Fibroblast of lung (primary cell): ENCODE measurements around the gene RCOR1. TPM values are rescaled to one million over a fixed set of nuclear protein-coding genes. Genes with fewer than 3 reads are reported as not detected.

Experiments
- DNase-seq, 2 donors: peaks; one replicate each; pipeline versions ENCODE4 v3.0.0 to v3.0.0-alpha.2; 2010; ENCODE audit warnings: low read depth in 2 of 2
- H2AFZ ChIP-seq: 2 replicates; pipeline ENCODE4 v1.5.1; 2012; ENCODE audit warnings: low read length, control low read depth, inconsistent platforms
- H3K27ac ChIP-seq: 2 replicates; pipeline ENCODE4 v1.5.1; 2011; ENCODE audit warnings: low read length, control low read depth; ENCODE audit not compliant: insufficient read depth
- H3K27me3 ChIP-seq: 2 replicates; pipeline ENCODE4 v1.5.1; 2011; ENCODE audit warnings: mild to moderate bottlenecking, low read length; ENCODE audit not compliant: control insufficient read depth, insufficient read depth
- H3K36me3 ChIP-seq: 2 replicates; pipeline ENCODE4 v1.5.1; 2011; ENCODE audit warnings: low read length; ENCODE audit not compliant: control insufficient read depth, insufficient read depth
- H3K4me1 ChIP-seq: 2 replicates; pipeline ENCODE4 v1.5.1; 2011; ENCODE audit warnings: low read length; ENCODE audit not compliant: control insufficient read depth, insufficient read depth; ENCODE audit errors: extremely low read depth
- H3K4me2 ChIP-seq: 2 replicates; pipeline ENCODE4 v1.5.1; 2011; ENCODE audit warnings: low read length, control low read depth; ENCODE audit not compliant: insufficient read depth; ENCODE audit errors: extremely low read depth
- H3K4me3 ChIP-seq, 4 experiments: fragments of 200-600 bp in 1 of 4; sonication (generic) in 1 of 4; replicated peaks in 1 of 4; 2 replicates each; pipeline ENCODE4 v1.5.1; 2011 to 2016; ENCODE audit warnings: low read length in 4 of 4, low read depth in 3 of 4, mild to moderate bottlenecking in 3 of 4, control low read depth in 2 of 4, inconsistent platforms in 1 of 4, mixed read lengths in 1 of 4; ENCODE audit not compliant: insufficient read depth in 1 of 4; ENCODE audit errors: control extremely low read depth in 1 of 4
- H3K79me2 ChIP-seq: 2 replicates; pipeline ENCODE4 v1.5.1; 2012; ENCODE audit warnings: mild to moderate bottlenecking, low read length, inconsistent platforms; ENCODE audit not compliant: control insufficient read depth, insufficient read depth
- H3K9ac ChIP-seq: 2 replicates; pipeline ENCODE4 v1.5.1; 2011; ENCODE audit warnings: mild to moderate bottlenecking, low read length, control low read depth; ENCODE audit not compliant: insufficient read depth
- H3K9me3 ChIP-seq: 2 replicates; pipeline ENCODE4 v1.5.1; 2012; ENCODE audit warnings: low read depth, low read length; ENCODE audit not compliant: control insufficient read depth, insufficient read depth
- H4K20me1 ChIP-seq: 2 replicates; pipeline ENCODE4 v1.5.1; 2011; ENCODE audit warnings: low read length; ENCODE audit not compliant: control insufficient read depth, insufficient read depth; ENCODE audit errors: extremely low read depth
- CTCF ChIP-seq, 2 donors: IDR thresholded peaks in 1 of 2; conservative IDR thresholded peaks in 1 of 2; 1 replicate in 1 of 2; 2 replicates in 1 of 2; pipeline ENCODE4 v1.5.1; 2011 to 2012; ENCODE audit warnings: low read length in 2 of 2, control low read depth in 1 of 2, inconsistent platforms in 1 of 2, low read depth in 1 of 2, mild to moderate bottlenecking in 1 of 2
- EZH2 ChIP-seq: IDR thresholded peaks from 2 replicates; pipeline ENCODE4 v1.5.1; 2012; ENCODE audit warnings: low read length, control low read depth, mild to moderate bottlenecking; ENCODE audit errors: missing control alignments
- polyA plus RNA-seq, 2 donors: library from polyadenylated mRNA; depleted of rRNA in 1 of 2; stranded (reverse) in 1 of 2; unstranded in 1 of 2; fragments of >200 nt; gene quantifications; 2 replicates each; pipeline ENCODE4 v1.2.1, GENCODE V29; 2011 to 2012; ENCODE audit warnings: missing spikeins in 1 of 2
- total RNA-seq: library from RNA; depleted of rRNA; stranded (reverse); fragments of >200 nt; gene quantifications from 2 replicates; pipeline ENCODE4 v1.2.1, GENCODE V29; 2014

Gene RCOR1
- total and polyA plus RNA-seq, 2 donors (not counting 1 experiment from before 2014, with no cell fraction given), result 11.4 to 19.6 TPM

- H2AFZ ChIP-seq, result no peak overlapping the region
- H3K4me1 ChIP-seq, result no peaks in the 10 kb centered on the region
- DNase-seq, result no peak
- no peaks in the 10 kb centered on the region for H3K79me2 ChIP-seq
- H3K9me3 ChIP-seq, result no peaks in the 10 kb centered on the region
- H3K4me2 ChIP-seq, result no peak overlapping the region
- H4K20me1 ChIP-seq, result no peaks in the 10 kb centered on the region
- no peak overlapping the region for H3K4me3 ChIP-seq
- H3K27me3 ChIP-seq, result no peaks in the 10 kb centered on the region
- TF ChIP-seq EZH2, result no peak
- no peak for TF ChIP-seq CTCF (conservative IDR thresholded peaks at IDR 0.05 in 1 of 2, IDR thresholded peaks at IDR 0.05 in 1 of 2; ENCODE audit: low read depth in 1 of 2, low read length in 2 of 2)
- no peak overlapping the region for H3K9ac ChIP-seq
- no peak overlapping the region for H3K27ac ChIP-seq
- H3K36me3 ChIP-seq, result no peaks in the 10 kb centered on the region
Measured at GRCh38 chr14:102754370-102755262, 162.2 kb downstream of the RCOR1 start.

- Histone ChIP-seq H3K36me3 (no peaks in the 10 kb centered on the region), H3K79me2 (no peaks in the 10 kb centered on the region), H3K9ac (no peak overlapping the region), H3K4me1 (no peaks in the 10 kb centered on the region), H2AFZ (no peak overlapping the region), H3K4me3 (no peak overlapping the region), H3K27ac (no peak overlapping the region), H3K4me2 (no peak overlapping the region), H4K20me1 (no peaks in the 10 kb centered on the region), H3K27me3 (peaks cover 5% of the 10 kb centered on the region), H3K9me3 (no peaks in the 10 kb centered on the region)
- DNase-seq, result no peak
- TF ChIP-seq EZH2 (no peak), CTCF (conservative IDR thresholded peaks at IDR 0.05 in 1 of 2, IDR thresholded peaks at IDR 0.05 in 1 of 2; ENCODE audit: low read depth in 1 of 2, low read length in 2 of 2) (no peak)
Measured at GRCh38 chr14:102757646-102758045, 165.2 kb downstream of the RCOR1 start.

GRCh38 chr14:102758087-102758486 is 165.6 kb downstream of the RCOR1 start:
- no peak for DNase-seq
- no peaks in the 10 kb centered on the region for H4K20me1 ChIP-seq
- TF ChIP-seq CTCF (conservative IDR thresholded peaks at IDR 0.05 in 1 of 2, IDR thresholded peaks at IDR 0.05 in 1 of 2; ENCODE audit: low read depth in 1 of 2, low read length in 2 of 2) (no peak), EZH2 (no peak)

More at GRCh38 chr14:102758087-102758486, 165.6 kb downstream of the RCOR1 start:
- H3K4me3 ChIP-seq, result no peak overlapping the region
- no peak overlapping the region for H2AFZ ChIP-seq
- no peaks in the 10 kb centered on the region for H3K9me3 ChIP-seq
- no peak overlapping the region for H3K27ac ChIP-seq
- no peaks in the 10 kb centered on the region for H3K4me1 ChIP-seq
- no peaks in the 10 kb centered on the region for H3K79me2 ChIP-seq
- H3K9ac ChIP-seq, result no peak overlapping the region
- no peaks in the 10 kb centered on the region for H3K36me3 ChIP-seq
- peaks cover 5% of the 10 kb centered on the region for H3K27me3 ChIP-seq
- no peak overlapping the region for H3K4me2 ChIP-seq
